H9 (cell line): ENCODE measurements around the gene MSN. TPM values are rescaled to one million over a fixed set of nuclear protein-coding genes. Genes with fewer than 3 reads are reported as not detected.

Experiments
- DNase-seq: peaks from one replicate; pipeline ENCODE4 v3.0.0-alpha.2; 2017
- H2AFZ ChIP-seq: one replicate; pipeline ENCODE4 v1.6.1; 2013; ENCODE audit warnings: mild to moderate bottlenecking, low read length, control low read depth, moderate library complexity
- H2AK5ac ChIP-seq: 2 replicates; pipeline ENCODE4 v1.6.1; 2013; ENCODE audit warnings: low read length, control low read depth, mixed read lengths; ENCODE audit not compliant: insufficient read length
- H2BK120ac ChIP-seq: one replicate; pipeline ENCODE4 v1.6.1; 2013; ENCODE audit warnings: low read depth, mild to moderate bottlenecking, low read length, control low read depth, inconsistent platforms; ENCODE audit not compliant: poor library complexity, severe bottlenecking
- H2BK12ac ChIP-seq: 2 replicates; pipeline ENCODE4 v1.6.1; 2013; ENCODE audit warnings: low read length, control low read depth, mixed read lengths, low read depth; ENCODE audit not compliant: insufficient read length
- H2BK15ac ChIP-seq: 2 replicates; pipeline ENCODE4 v1.6.1; 2013; ENCODE audit warnings: low read depth, low read length, control low read depth
- H2BK20ac ChIP-seq: one replicate; pipeline ENCODE4 v1.6.1; 2013; ENCODE audit warnings: low read depth, mild to moderate bottlenecking, low read length, control low read depth, inconsistent platforms; ENCODE audit not compliant: poor library complexity, severe bottlenecking
- H2BK5ac ChIP-seq: 2 replicates; pipeline ENCODE4 v1.6.1; 2013; ENCODE audit warnings: low read length, control low read depth, mixed read lengths; ENCODE audit not compliant: insufficient read length
- H3K14ac ChIP-seq: 2 replicates; pipeline ENCODE4 v1.6.1; 2013; ENCODE audit warnings: low read length, control low read depth; ENCODE audit not compliant: insufficient read depth
- H3K18ac ChIP-seq: 2 replicates; pipeline ENCODE4 v1.6.1; 2013; ENCODE audit warnings: low read depth, mild to moderate bottlenecking, mixed read lengths, low read length, control low read depth; ENCODE audit not compliant: insufficient read length
- H3K23ac ChIP-seq: 2 replicates; pipeline ENCODE4 v1.6.1; 2013; ENCODE audit warnings: low read length, control low read depth, mixed read lengths, low read depth; ENCODE audit not compliant: insufficient read length
- H3K23me2 ChIP-seq: 2 replicates; pipeline ENCODE4 v1.6.1; 2013; ENCODE audit warnings: low read depth, mild to moderate bottlenecking, mixed read lengths, low read length, control low read depth; ENCODE audit not compliant: insufficient read length, poor library complexity, severe bottlenecking
- H3K27ac ChIP-seq: 2 replicates; pipeline ENCODE4 v1.5.1; 2013; ENCODE audit warnings: low read length, control low read depth, mixed read lengths, low read depth; ENCODE audit not compliant: insufficient read length
- H3K27me3 ChIP-seq: 2 replicates; pipeline ENCODE4 v1.6.1; 2013; ENCODE audit warnings: low read length, control low read depth, inconsistent platforms; ENCODE audit not compliant: insufficient read depth
- H3K4ac ChIP-seq: 2 replicates; pipeline ENCODE4 v1.6.1; 2013; ENCODE audit warnings: low read depth, mild to moderate bottlenecking, control low read depth, inconsistent platforms, low read length, moderate library complexity
- H3K4me1 ChIP-seq: 2 replicates; pipeline ENCODE4 v1.6.1; 2013; ENCODE audit warnings: low read length, control low read depth, inconsistent platforms; ENCODE audit not compliant: insufficient read depth
- H3K4me2 ChIP-seq: 2 replicates; pipeline ENCODE4 v1.6.1; 2013; ENCODE audit warnings: low read length, control low read depth, mixed read lengths; ENCODE audit not compliant: insufficient read length, insufficient read depth
- H3K56ac ChIP-seq: 2 replicates; pipeline ENCODE4 v1.6.1; 2013; ENCODE audit warnings: low read depth, mild to moderate bottlenecking, mixed read lengths, low read length, control low read depth; ENCODE audit not compliant: insufficient read length
- H3K79me1 ChIP-seq: 2 replicates; pipeline ENCODE4 v1.6.1; 2013; ENCODE audit warnings: low read depth, mild to moderate bottlenecking, moderate library complexity, low read length, control low read depth, inconsistent platforms; ENCODE audit not compliant: insufficient read depth, poor library complexity, severe bottlenecking
- H3K79me2 ChIP-seq: 2 replicates; pipeline ENCODE4 v1.6.1; 2013; ENCODE audit warnings: low read length, control low read depth, inconsistent platforms; ENCODE audit not compliant: insufficient read depth
- H3K9ac ChIP-seq: 2 replicates; pipeline ENCODE4 v1.6.1; 2013; ENCODE audit warnings: low read length, control low read depth, mixed read lengths; ENCODE audit not compliant: insufficient read length; ENCODE audit errors: extremely low read depth
- H3K9me3 ChIP-seq: one replicate; pipeline ENCODE4 v1.6.1; 2013; ENCODE audit warnings: low read depth, low read length, inconsistent platforms; ENCODE audit not compliant: control insufficient read depth
- H3T11ph ChIP-seq: one replicate; pipeline ENCODE4 v1.6.1; 2013; ENCODE audit warnings: mild to moderate bottlenecking, low read length, control low read depth, inconsistent platforms
- H4K20me1 ChIP-seq: one replicate; pipeline ENCODE4 v1.6.1; 2013; ENCODE audit not compliant: control insufficient read depth, insufficient read length, insufficient read depth
- H4K5ac ChIP-seq: 2 replicates; pipeline ENCODE4 v1.6.1; 2013; ENCODE audit warnings: low read depth, mild to moderate bottlenecking, mixed read lengths, low read length, control low read depth; ENCODE audit not compliant: insufficient read length
- H4K8ac ChIP-seq: replicated peaks from 2 replicates; pipeline ENCODE4 v1.6.1; 2013; ENCODE audit warnings: low read length, control low read depth, mixed read lengths, low read depth; ENCODE audit not compliant: insufficient read length
- H4K91ac ChIP-seq: 2 replicates; pipeline ENCODE4 v1.6.1; 2013; ENCODE audit warnings: low read depth, mild to moderate bottlenecking, moderate library complexity, mixed read lengths, low read length, control low read depth; ENCODE audit not compliant: insufficient read length
- H3K27ac Mint-ChIP-seq, 3 experiments: 2 replicates in 2 of 3; 3 replicates in 1 of 3; pipeline ENCODE4 v1.8.0; 2020 to 2021; ENCODE audit warnings: mixed read lengths in 3 of 3, mild to moderate bottlenecking in 1 of 3, moderate library complexity in 1 of 3
- H3K27me3 Mint-ChIP-seq: 2 replicates; pipeline ENCODE4 v1.8.0; 2021; ENCODE audit warnings: low read depth, mild to moderate bottlenecking, moderate library complexity, mixed read lengths
- H3K36me3 Mint-ChIP-seq, 3 experiments: 2 replicates in 2 of 3; 3 replicates in 1 of 3; pipeline ENCODE4 v1.8.0; 2020 to 2021; ENCODE audit warnings: low read depth in 3 of 3, mixed read lengths in 3 of 3; ENCODE audit not compliant: insufficient read depth in 1 of 3
- H3K4me1 Mint-ChIP-seq, 2 experiments: 2 replicates each; pipeline ENCODE4 v1.8.0; 2020; ENCODE audit warnings: mixed read lengths in 2 of 2
- H3K4me3 Mint-ChIP-seq, 2 experiments: 2 replicates in 1 of 2; 3 replicates in 1 of 2; pipeline ENCODE4 v1.8.0; 2020 to 2021; ENCODE audit warnings: mild to moderate bottlenecking in 2 of 2, mixed read lengths in 2 of 2, moderate library complexity in 1 of 2
- H3K9me3 Mint-ChIP-seq, 2 experiments: 2 replicates in 1 of 2; 3 replicates in 1 of 2; pipeline ENCODE4 v1.8.0; 2020; ENCODE audit warnings: mild to moderate bottlenecking in 2 of 2, mixed read lengths in 2 of 2, moderate library complexity in 1 of 2
- whole genome bisulfite sequencing: extraction: QIAGEN DNeasy Blood & Tissue Kit; methylation state at CpG from one replicate; pipeline ENCODE4 v1.1.7; 2013; ENCODE audit warnings: missing lambda C conversion rate, low lambda C conversion rate, mixed read lengths; ENCODE audit not compliant: insufficient read length; ENCODE audit errors: extremely low coverage; 5-methylcytosine and 5-hydroxymethylcytosine counted together
- total RNA-seq: library from RNA; stranded (reverse); gene quantifications from 2 replicates; pipeline ENCODE4 v1.2.1, GENCODE V29; 2021
- TF ChIP-seq, protein P1 (sequence below): fragments of 200-600 bp; sonication (generic); conservative IDR thresholded peaks from 3 replicates; pipeline ENCODE4 v1.8.0; 2021; ENCODE audit warnings: antibody characterized with exemption, mild to moderate bottlenecking

The MSN gene
- total RNA-seq, 1 experiment from 2014 or later = 126 TPM

DNA sequence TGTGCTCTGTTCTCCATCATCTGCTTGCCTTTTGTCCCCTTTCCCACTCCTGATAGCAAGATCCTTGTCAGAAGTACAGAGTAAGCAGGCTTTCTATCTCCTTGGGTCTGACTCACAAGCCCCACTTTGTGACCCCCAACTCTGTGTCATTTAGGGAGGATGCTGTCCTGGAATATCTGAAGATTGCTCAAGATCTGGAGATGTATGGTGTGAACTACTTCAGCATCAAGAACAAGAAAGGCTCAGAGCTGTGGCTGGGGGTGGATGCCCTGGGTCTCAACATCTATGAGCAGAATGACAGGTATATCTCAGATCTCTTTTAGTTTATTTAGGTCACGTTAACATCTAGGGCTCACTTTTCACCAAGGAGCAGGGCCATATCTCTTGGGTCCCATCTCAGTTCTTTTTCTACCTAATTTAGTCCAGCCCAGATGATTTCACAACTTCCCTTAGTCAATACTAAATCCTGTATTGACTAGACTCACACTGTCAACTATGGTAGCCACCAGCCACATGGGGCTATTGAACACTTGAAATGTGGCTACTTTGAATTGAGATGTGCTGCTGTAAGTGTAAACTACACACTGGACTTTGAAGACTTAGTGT, 64.3 kb downstream of the MSN start:
- Histone ChIP-seq H4K91ac (no peak overlapping the region), H2BK15ac (no peak overlapping the region), H3K9me3 (peaks cover 40% of the 10 kb centered on the region), H3K9ac (no peak overlapping the region), H3K14ac (no peak overlapping the region), H3K23ac (no peak overlapping the region), H3K23me2 (no peaks in the 10 kb centered on the region), H2AK5ac (no peak overlapping the region), H3K18ac (no peak overlapping the region), H3T11ph (no peak overlapping the region), H3K27me3 (no peaks in the 10 kb centered on the region), H4K8ac (no peak overlapping the region), H3K4ac (no peak overlapping the region), H4K20me1 (no peaks in the 10 kb centered on the region), H3K79me2 (no peaks in the 10 kb centered on the region), H3K56ac (no peak overlapping the region), H2BK5ac (no peak overlapping the region), H2BK20ac (no peak overlapping the region), H3K27ac (no peak overlapping the region), H3K4me1 (no peaks in the 10 kb centered on the region; the same call in 1 of the 2 replicates), H2BK120ac (no peak overlapping the region), H2AFZ (no peak overlapping the region), H3K79me1 (no peaks in the 10 kb centered on the region), H4K5ac (no peak overlapping the region), H3K4me2 (no peak overlapping the region), H2BK12ac (no peak overlapping the region)
- Mint-ChIP-seq H3K27ac (no peak overlapping the region), H3K4me1 (peaks cover 3 to 4% of the 10 kb centered on the region in 2 experiments; a peak in 1 of 4 replicates), H3K36me3 (peaks cover 40 to 81% (median 71%) of the 10 kb centered on the region in 3 experiments), H3K4me3 (no peak overlapping the region), H3K27me3 (no peaks in the 10 kb centered on the region), H3K9me3 (peaks cover 72 to 73% of the 10 kb centered on the region in 2 experiments)
- TF ChIP-seq, protein P1, sequence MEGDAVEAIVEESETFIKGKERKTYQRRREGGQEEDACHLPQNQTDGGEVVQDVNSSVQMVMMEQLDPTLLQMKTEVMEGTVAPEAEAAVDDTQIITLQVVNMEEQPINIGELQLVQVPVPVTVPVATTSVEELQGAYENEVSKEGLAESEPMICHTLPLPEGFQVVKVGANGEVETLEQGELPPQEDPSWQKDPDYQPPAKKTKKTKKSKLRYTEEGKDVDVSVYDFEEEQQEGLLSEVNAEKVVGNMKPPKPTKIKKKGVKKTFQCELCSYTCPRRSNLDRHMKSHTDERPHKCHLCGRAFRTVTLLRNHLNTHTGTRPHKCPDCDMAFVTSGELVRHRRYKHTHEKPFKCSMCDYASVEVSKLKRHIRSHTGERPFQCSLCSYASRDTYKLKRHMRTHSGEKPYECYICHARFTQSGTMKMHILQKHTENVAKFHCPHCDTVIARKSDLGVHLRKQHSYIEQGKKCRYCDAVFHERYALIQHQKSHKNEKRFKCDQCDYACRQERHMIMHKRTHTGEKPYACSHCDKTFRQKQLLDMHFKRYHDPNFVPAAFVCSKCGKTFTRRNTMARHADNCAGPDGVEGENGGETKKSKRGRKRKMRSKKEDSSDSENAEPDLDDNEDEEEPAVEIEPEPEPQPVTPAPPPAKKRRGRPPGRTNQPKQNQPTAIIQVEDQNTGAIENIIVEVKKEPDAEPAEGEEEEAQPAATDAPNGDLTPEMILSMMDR = no peak
- no CpG with 5 or more reads among the region's 1 CpG for WGBS
- no peak for DNase-seq
